ENCODE measurements around the gene MNT.

The MNT gene

DNA sequence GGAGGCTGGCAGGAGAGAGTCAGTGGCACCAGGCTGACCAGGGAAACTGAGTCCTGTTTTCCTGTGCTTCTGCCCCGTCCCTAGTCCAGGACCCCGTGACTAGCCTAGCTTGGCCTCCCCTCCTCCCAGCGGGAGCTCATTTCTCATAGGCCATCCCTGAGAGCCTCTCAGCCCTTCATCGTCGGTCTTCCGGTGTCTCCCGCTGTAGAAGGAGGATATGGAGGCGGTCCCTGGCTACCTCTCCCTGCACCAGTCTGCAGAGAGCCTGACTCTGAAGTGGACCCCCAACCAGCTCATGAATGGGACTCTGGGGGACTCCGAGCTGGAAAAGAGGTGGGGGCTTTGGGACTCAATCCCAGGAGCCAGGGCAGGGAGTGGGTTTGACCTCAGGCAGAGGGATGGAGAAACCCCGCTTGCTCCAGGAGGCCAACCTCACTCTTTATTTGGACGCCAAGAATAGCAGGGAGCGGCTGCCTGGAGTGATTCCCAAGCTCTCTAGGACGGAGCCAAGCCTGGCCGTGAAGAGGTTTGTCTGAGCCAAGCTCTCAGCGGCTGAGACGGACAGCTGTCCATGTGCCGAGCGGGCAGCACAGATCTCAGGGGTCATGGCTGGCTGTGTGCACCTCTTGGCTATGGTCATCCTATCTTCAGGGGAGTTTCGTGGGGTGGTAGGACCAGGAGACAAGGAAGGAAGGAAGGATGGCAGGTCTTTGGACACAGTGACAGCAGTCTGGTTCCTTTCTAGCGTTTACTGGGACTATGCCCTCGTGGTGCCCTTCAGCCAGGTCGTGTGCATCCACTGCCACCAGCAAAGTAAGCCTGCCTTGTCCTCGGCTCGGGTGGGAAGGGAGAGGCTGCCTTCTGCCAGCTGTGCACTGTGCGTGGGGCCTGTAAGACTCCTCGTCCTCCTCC is 36.8 kb downstream of the MNT start:
- no peak for DNase-seq (ENCODE audit: low read depth in 3 of 3)

- DNase-seq (ENCODE audit: low read depth in 3 of 3), result no peak
These were observed 37.5 kb downstream of the MNT start for GRCh38 chr17:2363318-2363717.

- DNase-seq (ENCODE audit: low read depth in 3 of 3), result no peak
These were observed 38.0 kb downstream of the MNT start for GRCh38 chr17:2362881-2363280.

DNA sequence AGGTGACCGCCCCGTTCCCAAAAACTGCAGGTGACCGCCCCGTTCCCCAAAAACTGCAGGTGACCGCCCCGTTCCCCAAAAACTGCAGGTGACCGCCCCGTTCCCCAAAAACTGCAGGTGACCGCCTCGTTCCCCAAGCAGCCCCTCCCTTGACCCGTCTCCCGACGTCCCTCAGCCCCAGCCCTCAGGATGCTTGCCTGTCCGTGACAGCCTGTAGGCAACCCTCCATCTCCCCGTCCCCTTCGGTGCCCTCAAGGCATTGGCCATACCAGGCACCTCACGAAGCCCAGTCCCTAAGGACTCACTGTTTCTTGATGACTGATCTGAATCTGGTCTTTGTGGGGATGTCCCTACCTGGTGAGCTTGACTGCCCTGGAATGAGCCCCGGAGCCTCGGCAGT is 38.4 kb downstream of the MNT start:
- no peak for DNase-seq (ENCODE audit: low read depth in 3 of 3)

- no peak for DNase-seq (ENCODE audit: low read depth in 3 of 3)
These were observed 38.8 kb downstream of the MNT start for GRCh38 chr17:2362016-2362415.

DNA sequence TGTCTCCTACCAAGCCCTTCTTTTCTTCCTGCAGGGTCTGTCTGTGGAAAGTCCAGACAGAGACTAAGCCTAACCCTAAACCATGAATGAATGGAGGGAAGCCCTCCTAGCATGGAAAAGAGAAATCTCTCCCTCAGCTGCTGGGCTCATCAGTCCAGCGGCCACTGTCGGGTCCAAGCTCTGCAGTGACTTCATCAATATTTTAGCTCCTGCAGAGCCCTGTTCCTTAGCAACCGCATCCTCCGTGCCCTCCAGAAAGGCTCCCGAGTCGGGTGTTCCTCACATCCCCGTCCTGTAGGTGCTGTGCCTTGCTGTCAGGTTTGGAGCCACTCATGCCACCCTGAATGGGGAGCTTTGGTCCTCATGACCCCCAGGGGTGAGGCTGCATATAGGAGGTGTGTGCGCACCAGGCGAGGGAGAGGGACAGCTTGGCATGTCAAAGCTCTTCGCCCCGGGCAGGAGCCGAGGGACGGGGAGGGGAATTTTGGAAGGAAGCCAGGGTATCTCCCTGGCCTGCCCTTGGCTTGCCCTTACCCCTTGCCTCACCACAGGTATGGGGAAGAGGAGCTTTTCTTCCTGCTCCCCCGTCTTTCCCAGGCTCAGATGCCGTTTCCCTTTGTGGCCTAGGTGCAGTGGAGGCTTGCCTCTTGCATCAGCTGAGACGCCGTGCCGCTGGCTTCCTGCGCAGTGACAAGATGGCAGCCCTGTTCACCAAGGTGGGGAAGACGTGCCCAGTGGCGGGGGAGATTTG is 39.7 kb downstream of the MNT start:
- DNase-seq (ENCODE audit: low read depth in 3 of 3), result no peak

- no peak for DNase-seq (ENCODE audit: low read depth in 3 of 3)
These were observed 42.9 kb downstream of the MNT start for GRCh38 chr17:2357931-2358434.

DNA sequence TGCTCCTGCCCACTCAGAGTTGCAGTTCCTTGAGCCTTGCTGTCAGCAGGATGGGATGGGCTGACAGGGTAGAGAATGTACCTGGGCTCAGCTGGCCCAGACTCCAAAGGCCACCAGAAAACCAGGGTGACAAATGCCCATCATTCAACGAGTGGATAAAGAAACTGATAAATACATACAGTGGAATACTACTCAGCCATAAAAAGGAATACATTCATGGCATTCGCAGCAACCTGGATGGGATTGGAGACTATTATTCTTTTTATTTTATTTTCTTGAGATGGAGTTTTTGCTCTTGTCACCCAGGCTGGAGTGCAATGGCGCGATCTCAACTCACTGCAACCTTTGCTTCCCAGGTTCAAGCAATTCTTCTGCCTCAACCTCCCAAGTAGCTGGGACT is 43.6 kb downstream of the MNT start:
- DNase-seq (ENCODE audit: low read depth in 3 of 3), result no peak

DNA sequence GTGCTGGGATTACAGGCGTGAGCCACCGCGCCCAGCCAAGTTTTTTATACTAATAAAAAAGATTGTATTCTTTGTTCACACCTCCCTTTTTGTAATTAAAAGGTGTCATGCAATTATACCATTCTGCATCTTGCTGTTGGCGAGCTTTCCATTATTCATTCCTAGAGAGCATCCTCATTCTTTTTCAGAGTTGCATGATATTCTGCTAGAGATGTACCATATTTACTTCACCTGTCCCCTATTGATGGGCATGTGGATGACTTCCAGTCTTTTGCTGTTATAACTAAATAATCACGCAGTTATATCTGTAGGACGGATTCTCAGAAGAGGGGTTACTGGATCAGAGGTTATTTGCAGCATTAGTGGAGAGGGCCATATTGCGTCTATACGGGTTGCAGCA is 46.5 kb downstream of the MNT start:
- no peak for DNase-seq (ENCODE audit: low read depth in 3 of 3)

- no peak for DNase-seq (ENCODE audit: low read depth in 3 of 3)
These were observed 49.6 kb downstream of the MNT start for GRCh38 chr17:2351269-2351668.

- no peak for DNase-seq (ENCODE audit: low read depth in 3 of 3)
These were observed 52.8 kb downstream of the MNT start for GRCh38 chr17:2347805-2348685.

DNA sequence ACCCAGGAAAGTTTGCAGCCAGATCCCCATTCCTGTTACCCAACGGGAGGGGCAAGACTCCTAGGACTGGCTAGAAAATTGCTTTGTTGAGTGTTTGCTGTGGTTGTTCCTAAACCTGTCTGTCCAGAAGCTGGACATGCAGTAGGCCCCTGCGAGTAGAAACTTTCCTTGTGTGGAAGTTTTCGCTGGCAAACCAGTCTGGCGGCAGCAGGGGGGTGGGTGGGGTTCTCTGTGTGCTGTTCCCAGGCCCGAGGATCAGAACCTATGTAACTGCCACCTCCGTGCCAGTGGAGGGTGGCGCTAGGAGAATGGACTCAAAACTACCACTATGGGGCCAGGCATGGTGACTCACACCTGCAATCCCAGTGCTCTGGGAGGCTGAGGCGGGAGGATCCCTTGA is 54.4 kb downstream of the MNT start:
- DNase-seq (ENCODE audit: low read depth in 3 of 3), result no peak

DNA sequence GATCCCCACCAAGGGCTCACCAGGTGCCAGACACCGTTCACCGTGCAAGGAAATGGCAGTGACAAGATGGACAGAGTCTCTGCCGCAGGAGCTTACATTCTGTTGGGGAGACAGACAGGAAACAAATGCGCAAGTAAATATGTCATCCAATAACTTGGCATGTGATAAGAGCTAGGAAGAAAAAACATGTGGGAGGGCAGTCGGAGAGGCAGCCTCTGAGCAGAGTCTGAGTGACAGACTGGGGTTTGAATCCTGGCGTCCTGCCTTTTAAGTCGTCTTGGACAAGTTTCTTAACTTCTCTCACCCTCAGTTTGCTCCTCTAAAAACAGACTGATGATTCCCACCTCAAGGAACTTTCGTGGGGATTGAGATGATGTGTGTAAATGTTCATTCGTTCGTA is 56.3 kb downstream of the MNT start:
- no peak for DNase-seq (ENCODE audit: low read depth in 3 of 3)

GRCh38 chr17:2343421-2343820 is 57.4 kb downstream of the MNT start:
- DNase-seq (ENCODE audit: low read depth in 3 of 3), result peak in 2 of 3 donors; percentile 29 to 31

- no peak for DNase-seq (ENCODE audit: low read depth in 3 of 3)
These were observed 62.6 kb downstream of the MNT start for GRCh38 chr17:2338315-2338657.

- peak in 2 of 3 donors; percentile 20 to 39 for DNase-seq (ENCODE audit: low read depth in 3 of 3)
These were observed 63.1 kb downstream of the MNT start for GRCh38 chr17:2337544-2338314.

GRCh38 chr17:2336852-2337543 is 63.9 kb downstream of the MNT start, which contains the start of gene SGSM2:
TSS of gene SGSM2 (plus strand) at chr17:2337501. CDS start at chr17:2337689, 188 bp downstream.
- peak in 2 of 3 donors; percentile 38 to 49 for DNase-seq (ENCODE audit: low read depth in 3 of 3)

GRCh38 chr17:2336215-2336851 is 64.5 kb downstream of the MNT start, which contains the start of gene TSR1:
TSS of gene TSR1 (minus strand) at chr17:2336457. CDS start at chr17:2336427, 30 bp downstream.
- DNase-seq (ENCODE audit: low read depth in 3 of 3), result peak; percentile 84 to 90 (median 84)

DNA sequence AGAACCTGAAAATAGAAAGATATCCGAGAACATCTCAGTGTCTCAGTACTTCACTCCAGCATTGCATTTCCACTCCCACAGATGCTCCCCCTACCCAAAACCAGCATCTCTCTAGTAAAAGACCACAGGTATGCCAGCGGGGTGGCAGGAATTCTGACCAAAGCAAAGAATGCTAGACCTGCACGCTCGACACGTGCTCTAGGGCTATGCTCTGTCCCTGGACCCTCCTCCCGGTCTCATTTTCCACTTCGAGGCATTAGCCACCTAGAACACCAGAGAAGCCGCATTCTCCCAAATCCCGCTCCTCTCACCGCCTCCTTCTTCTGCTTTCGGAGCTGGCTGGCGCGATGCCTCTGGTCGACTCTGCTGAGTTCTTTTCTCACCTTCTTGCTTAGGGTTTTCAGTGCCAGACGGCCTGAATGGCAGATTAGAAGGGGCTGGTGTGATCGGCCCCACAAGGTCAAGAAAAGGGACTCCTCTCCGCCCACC is 65.1 kb downstream of the MNT start:
- no peak for DNase-seq (ENCODE audit: low read depth in 3 of 3)

Data from stimulated activated CD4-positive, alpha-beta T cell treated with anti-CD3 and anti-CD28 coated beads, TNF-alpha, amount 100 ng/mL, for 48 hours (primary cell).